ENCODE measurements around the gene SLC25A12.

DNA sequence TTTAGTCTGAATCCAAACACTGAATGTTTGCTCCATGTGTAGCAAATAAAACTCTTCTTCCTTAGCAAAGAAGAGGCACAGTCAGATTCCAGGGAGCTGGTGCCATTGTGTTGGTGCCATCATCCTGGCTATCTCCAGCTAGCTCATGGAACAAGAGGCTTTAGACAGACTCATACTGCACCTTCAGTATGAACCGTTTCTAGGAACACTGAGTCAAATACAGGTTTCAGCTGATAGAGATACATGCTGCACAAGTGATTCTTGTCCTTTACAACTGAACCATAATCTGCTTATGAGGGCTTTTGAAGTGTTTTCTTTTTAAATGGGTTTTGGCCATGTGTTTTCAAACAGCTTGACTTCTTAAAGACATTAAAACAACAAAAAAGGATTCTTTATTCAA lies 148.9 kb downstream of the SLC25A12 start:
- TF ChIP-seq JUND (IDR thresholded peaks at IDR 0.05; ENCODE audit: low read depth, low read length) (no peak), POLR2AphosphoS5 (IDR thresholded peaks at IDR 0.05; ENCODE audit: low read length) (no peak), MYC (IDR thresholded peaks at IDR 0.05; ENCODE audit: insufficient read depth, insufficient read length, insufficient replicate concordance, low read length, severe bottlenecking) (no peak), RAD21 (IDR thresholded peaks at IDR 0.05; ENCODE audit: insufficient read depth, low read depth, low read length) (no peak), HDAC6 (IDR thresholded peaks at IDR 0.05; ENCODE audit: unreplicated experiment) (no peak), NR2C2 (IDR thresholded peaks at IDR 0.05; ENCODE audit: borderline replicate concordance, control insufficient read depth, insufficient read length, low read depth) (no peak)
- TF ChIP-seq, protein P1, sequence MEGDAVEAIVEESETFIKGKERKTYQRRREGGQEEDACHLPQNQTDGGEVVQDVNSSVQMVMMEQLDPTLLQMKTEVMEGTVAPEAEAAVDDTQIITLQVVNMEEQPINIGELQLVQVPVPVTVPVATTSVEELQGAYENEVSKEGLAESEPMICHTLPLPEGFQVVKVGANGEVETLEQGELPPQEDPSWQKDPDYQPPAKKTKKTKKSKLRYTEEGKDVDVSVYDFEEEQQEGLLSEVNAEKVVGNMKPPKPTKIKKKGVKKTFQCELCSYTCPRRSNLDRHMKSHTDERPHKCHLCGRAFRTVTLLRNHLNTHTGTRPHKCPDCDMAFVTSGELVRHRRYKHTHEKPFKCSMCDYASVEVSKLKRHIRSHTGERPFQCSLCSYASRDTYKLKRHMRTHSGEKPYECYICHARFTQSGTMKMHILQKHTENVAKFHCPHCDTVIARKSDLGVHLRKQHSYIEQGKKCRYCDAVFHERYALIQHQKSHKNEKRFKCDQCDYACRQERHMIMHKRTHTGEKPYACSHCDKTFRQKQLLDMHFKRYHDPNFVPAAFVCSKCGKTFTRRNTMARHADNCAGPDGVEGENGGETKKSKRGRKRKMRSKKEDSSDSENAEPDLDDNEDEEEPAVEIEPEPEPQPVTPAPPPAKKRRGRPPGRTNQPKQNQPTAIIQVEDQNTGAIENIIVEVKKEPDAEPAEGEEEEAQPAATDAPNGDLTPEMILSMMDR (IDR thresholded peaks at IDR 0.05 in 2 of 3, conservative IDR thresholded peaks at IDR 0.05 in 1 of 3; ENCODE audit: control insufficient read depth in 2 of 3, extremely low read depth in 1 of 3, insufficient read depth in 1 of 3, low read depth in 3 of 3, low read length in 3 of 3), result no peak
- TF ChIP-seq, protein P2, sequence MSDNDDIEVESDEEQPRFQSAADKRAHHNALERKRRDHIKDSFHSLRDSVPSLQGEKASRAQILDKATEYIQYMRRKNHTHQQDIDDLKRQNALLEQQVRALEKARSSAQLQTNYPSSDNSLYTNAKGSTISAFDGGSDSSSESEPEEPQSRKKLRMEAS (IDR thresholded peaks at IDR 0.05; ENCODE audit: low read depth, low read length), result no peak
- TF ChIP-seq, protein P3, sequence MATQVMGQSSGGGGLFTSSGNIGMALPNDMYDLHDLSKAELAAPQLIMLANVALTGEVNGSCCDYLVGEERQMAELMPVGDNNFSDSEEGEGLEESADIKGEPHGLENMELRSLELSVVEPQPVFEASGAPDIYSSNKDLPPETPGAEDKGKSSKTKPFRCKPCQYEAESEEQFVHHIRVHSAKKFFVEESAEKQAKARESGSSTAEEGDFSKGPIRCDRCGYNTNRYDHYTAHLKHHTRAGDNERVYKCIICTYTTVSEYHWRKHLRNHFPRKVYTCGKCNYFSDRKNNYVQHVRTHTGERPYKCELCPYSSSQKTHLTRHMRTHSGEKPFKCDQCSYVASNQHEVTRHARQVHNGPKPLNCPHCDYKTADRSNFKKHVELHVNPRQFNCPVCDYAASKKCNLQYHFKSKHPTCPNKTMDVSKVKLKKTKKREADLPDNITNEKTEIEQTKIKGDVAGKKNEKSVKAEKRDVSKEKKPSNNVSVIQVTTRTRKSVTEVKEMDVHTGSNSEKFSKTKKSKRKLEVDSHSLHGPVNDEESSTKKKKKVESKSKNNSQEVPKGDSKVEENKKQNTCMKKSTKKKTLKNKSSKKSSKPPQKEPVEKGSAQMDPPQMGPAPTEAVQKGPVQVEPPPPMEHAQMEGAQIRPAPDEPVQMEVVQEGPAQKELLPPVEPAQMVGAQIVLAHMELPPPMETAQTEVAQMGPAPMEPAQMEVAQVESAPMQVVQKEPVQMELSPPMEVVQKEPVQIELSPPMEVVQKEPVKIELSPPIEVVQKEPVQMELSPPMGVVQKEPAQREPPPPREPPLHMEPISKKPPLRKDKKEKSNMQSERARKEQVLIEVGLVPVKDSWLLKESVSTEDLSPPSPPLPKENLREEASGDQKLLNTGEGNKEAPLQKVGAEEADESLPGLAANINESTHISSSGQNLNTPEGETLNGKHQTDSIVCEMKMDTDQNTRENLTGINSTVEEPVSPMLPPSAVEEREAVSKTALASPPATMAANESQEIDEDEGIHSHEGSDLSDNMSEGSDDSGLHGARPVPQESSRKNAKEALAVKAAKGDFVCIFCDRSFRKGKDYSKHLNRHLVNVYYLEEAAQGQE (IDR thresholded peaks at IDR 0.05; ENCODE audit: low read depth, low read length), result no peak
